ENCODE data around the gene CYRIA. TPM values are rescaled to one million over a fixed set of nuclear protein-coding genes. Genes with fewer than 3 reads are reported as not detected.

CYRIA gene
- total and polyA plus RNA-seq, 2 experiments from 2014 or later: 1.4 to 1.5 TPM

DNA sequence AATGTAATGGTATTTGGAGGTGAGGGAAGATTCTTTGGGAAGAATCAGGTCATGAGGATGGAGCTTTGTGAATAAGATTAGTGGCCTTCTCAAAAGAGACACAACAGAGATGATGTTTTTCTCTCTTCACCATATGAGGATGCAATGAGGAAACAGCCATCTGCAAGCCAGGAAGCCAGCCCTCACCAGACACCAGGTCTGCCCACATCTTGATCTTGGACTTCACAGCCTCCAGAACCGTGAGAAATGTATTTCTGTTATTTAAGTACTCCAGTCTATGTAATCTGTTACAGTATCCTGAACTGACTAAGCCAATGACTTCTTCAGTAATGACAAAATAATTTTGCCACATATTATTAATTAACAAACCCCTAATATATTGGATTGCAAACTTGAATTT lies 28.3 kb downstream of the CYRIA start:
- H3K9me2 ChIP-seq (replicated peaks; ENCODE audit: insufficient read depth): no peaks in the 10 kb centered on the region
- DNase-seq (ENCODE audit: low spot score): no peak
- H3K4me3 ChIP-seq: no peak overlapping the region
- no peak overlapping the region for H3K4me2 ChIP-seq
- H3K27ac ChIP-seq: no peak overlapping the region
- no peak overlapping the region for H2AFZ ChIP-seq
- H3K79me2 ChIP-seq: no peaks in the 10 kb centered on the region
- no peaks in the 10 kb centered on the region for H3K27me3 ChIP-seq
- H4K20me1 ChIP-seq (ENCODE audit: insufficient read depth, poor library complexity, severe bottlenecking): no peaks in the 10 kb centered on the region
- 92% methylated on average over 1 of the region's 1 CpG for WGBS (ENCODE audit: low lambda C conversion rate, missing lambda C conversion rate)
- no peaks in the 10 kb centered on the region for H3K9me3 ChIP-seq (ENCODE audit: low read depth)
- TF ChIP-seq, protein P1, sequence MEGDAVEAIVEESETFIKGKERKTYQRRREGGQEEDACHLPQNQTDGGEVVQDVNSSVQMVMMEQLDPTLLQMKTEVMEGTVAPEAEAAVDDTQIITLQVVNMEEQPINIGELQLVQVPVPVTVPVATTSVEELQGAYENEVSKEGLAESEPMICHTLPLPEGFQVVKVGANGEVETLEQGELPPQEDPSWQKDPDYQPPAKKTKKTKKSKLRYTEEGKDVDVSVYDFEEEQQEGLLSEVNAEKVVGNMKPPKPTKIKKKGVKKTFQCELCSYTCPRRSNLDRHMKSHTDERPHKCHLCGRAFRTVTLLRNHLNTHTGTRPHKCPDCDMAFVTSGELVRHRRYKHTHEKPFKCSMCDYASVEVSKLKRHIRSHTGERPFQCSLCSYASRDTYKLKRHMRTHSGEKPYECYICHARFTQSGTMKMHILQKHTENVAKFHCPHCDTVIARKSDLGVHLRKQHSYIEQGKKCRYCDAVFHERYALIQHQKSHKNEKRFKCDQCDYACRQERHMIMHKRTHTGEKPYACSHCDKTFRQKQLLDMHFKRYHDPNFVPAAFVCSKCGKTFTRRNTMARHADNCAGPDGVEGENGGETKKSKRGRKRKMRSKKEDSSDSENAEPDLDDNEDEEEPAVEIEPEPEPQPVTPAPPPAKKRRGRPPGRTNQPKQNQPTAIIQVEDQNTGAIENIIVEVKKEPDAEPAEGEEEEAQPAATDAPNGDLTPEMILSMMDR (IDR thresholded peaks at IDR 0.05; ENCODE audit: poor library complexity): no peak
- TF ChIP-seq EZH2 (IDR thresholded peaks at IDR 0.05; ENCODE audit: borderline replicate concordance): no peak
- no peak for TF ChIP-seq EZH2phosphoT487 (IDR thresholded peaks at IDR 0.05; ENCODE audit: low read depth, severe bottlenecking, unreplicated experiment)
- H3K36me3 ChIP-seq (replicated peaks; ENCODE audit: insufficient read depth, low read depth): no peaks in the 10 kb centered on the region
- H3K4me1 ChIP-seq (ENCODE audit: insufficient read depth): no peaks in the 10 kb centered on the region

DNA sequence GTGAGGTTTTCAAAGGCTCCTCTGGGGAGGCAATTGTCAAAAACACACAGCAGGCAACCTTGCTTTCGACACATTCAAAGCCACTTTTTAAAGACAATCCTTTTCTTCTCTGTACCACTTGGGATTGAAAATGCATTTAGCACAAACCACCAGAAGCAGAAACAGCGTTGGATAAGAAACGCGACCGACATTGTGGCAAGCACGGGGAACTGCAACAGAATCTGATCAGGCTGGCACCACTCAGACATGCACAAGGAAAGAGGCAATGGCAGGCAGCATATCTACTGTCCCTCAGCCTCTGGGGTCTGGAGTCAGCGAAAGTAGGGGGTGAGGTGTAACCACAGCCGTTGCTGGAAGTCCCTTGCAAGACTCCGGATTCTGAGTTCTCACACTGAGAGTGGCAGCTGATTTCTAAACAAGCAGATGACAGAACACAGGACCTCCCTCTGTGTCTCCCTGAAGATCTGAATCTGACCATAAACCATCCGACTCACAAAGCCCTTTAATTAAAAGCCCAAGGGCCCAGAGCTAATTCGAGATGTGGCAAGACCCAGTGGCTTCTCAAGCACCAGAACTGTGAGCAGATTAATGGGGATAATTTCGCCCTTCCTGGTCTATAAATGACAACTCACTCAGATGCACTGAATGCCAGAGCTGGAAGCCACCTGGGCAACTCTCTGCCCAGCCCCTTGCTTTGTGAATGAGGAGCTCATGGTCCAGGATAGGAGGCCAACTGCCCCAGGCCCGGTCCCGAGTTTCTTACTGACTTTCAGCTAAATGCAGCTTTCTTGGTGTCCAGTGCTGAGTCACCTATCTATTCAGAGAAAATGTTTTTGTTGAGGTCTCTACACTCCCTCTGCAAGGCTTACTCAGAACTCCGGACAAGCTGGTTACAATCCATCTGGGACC lies 29.6 kb downstream of the CYRIA start:
- no peaks in the 10 kb centered on the region for H3K9me3 ChIP-seq (ENCODE audit: low read depth)
- H3K4me1 ChIP-seq (ENCODE audit: insufficient read depth): no peaks in the 10 kb centered on the region
- DNase-seq (ENCODE audit: low spot score): no peak
- H3K9me2 ChIP-seq (replicated peaks; ENCODE audit: insufficient read depth): no peaks in the 10 kb centered on the region
- TF ChIP-seq EZH2 (IDR thresholded peaks at IDR 0.05; ENCODE audit: borderline replicate concordance): no peak
- TF ChIP-seq, protein P1 (IDR thresholded peaks at IDR 0.05; ENCODE audit: poor library complexity): no peak
- H3K4me2 ChIP-seq: no peak overlapping the region
- no peak overlapping the region for H3K4me3 ChIP-seq
- H3K27me3 ChIP-seq: no peaks in the 10 kb centered on the region
- H3K36me3 ChIP-seq (replicated peaks; ENCODE audit: insufficient read depth, low read depth): no peaks in the 10 kb centered on the region
- no peak overlapping the region for H2AFZ ChIP-seq
- H3K27ac ChIP-seq: no peak overlapping the region
- no peaks in the 10 kb centered on the region for H4K20me1 ChIP-seq (ENCODE audit: insufficient read depth, poor library complexity, severe bottlenecking)
- H3K79me2 ChIP-seq: no peaks in the 10 kb centered on the region
- 63% methylated on average over 15 of the region's 15 CpGs for WGBS (ENCODE audit: low lambda C conversion rate, missing lambda C conversion rate)

DNA sequence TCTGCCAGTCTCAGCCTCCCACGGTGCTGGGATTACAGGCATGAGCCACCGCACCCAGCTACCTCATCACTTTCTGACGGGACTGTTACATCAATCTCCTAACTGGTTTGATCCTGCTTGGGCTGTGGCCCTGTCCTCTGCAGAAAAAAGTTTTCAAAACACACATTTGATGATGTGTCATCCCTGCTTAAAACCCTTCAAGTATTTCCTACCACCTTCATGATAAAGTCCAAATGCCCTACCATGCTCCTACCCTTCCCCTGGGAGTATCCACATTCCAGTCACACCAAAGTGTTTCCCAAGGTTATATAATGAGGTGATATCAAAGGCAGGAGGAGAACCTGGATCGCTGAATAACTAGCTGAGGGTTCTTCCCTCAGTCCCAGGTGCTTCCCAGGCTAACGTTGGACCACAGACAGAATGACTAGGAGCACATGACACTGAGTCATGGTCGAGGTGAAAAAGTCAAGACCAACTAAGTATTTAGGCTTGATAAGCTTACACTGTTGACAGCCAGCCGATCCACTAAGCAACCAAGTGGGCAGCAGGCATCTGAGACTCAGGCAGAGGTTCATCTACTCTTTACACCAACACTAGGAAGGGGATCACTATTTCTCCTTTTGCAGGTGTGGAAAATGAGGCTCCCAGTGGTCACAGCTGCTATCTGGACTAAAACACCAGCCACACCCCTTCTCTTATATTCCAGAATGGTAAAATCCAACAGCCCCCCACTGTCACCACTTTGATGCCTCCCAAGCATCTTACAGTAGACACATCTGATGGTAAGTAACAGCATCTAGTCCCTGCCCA lies 31.8 kb downstream of the CYRIA start:
- DNase-seq (ENCODE audit: low spot score): no peak
- no peaks in the 10 kb centered on the region for H3K36me3 ChIP-seq (replicated peaks; ENCODE audit: insufficient read depth, low read depth)
- H3K79me2 ChIP-seq: no peaks in the 10 kb centered on the region
- H3K9me3 ChIP-seq (ENCODE audit: low read depth): no peaks in the 10 kb centered on the region
- no peak overlapping the region for H2AFZ ChIP-seq
- TF ChIP-seq EZH2 (IDR thresholded peaks at IDR 0.05; ENCODE audit: borderline replicate concordance): no peak
- no peak for TF ChIP-seq EZH2phosphoT487 (IDR thresholded peaks at IDR 0.05; ENCODE audit: low read depth, severe bottlenecking, unreplicated experiment)
- TF ChIP-seq, protein P1 (IDR thresholded peaks at IDR 0.05; ENCODE audit: poor library complexity): no peak
- H3K4me1 ChIP-seq (ENCODE audit: insufficient read depth): no peaks in the 10 kb centered on the region
- no peaks in the 10 kb centered on the region for H4K20me1 ChIP-seq (ENCODE audit: insufficient read depth, poor library complexity, severe bottlenecking)
- H3K4me3 ChIP-seq: no peak overlapping the region
- no peak overlapping the region for H3K4me2 ChIP-seq
- whole genome bisulfite sequencing (ENCODE audit: low lambda C conversion rate, missing lambda C conversion rate): 72% methylated on average over 7 of the region's 7 CpGs
- H3K9me2 ChIP-seq (replicated peaks; ENCODE audit: insufficient read depth): no peaks in the 10 kb centered on the region
- H3K27me3 ChIP-seq: no peaks in the 10 kb centered on the region
- H3K27ac ChIP-seq: no peak overlapping the region
